Kidney tubule cell (primary cell): ENCODE data around the gene EID3.

Source experiments
- DNase-seq: peaks from one replicate; pipeline ENCODE4 v3.0.0-alpha.2; 2018; ENCODE audit warnings: low spot score

Gene EID3

GRCh38 chr12:104290320-104290719 is 13.2 kb upstream of the EID3 start:
- no peak for DNase-seq

GRCh38 chr12:104290855-104291254 is 12.7 kb upstream of the EID3 start:
- no peak for DNase-seq

GRCh38 chr12:104291867-104292524 is 11.5 kb upstream of the EID3 start:
- DNase-seq = no peak

- no peak for DNase-seq
Measured at GRCh38 chr12:104292872-104293794, 10.4 kb upstream of the EID3 start.

- peak; percentile 51 for DNase-seq
Measured at GRCh38 chr12:104294158-104294859, 9.2 kb upstream of the EID3 start.

GRCh38 chr12:104294927-104295668 is 8.4 kb upstream of the EID3 start:
- no peak for DNase-seq

GRCh38 chr12:104295954-104296353 is 7.6 kb upstream of the EID3 start:
- DNase-seq = no peak

GRCh38 chr12:104296718-104297117 is 6.8 kb upstream of the EID3 start:
- DNase-seq = no peak

- DNase-seq = no peak
Measured at GRCh38 chr12:104297477-104298113, 5.9 kb upstream of the EID3 start.

- DNase-seq = peak; percentile 17
Measured at GRCh38 chr12:104299842-104300481, 3.6 kb upstream of the EID3 start.

- no peak for DNase-seq
Measured at GRCh38 chr12:104304261-104305009, 896 bp downstream of the EID3 start.

GRCh38 chr12:104305349-104305748 is 1.8 kb downstream of the EID3 start:
- no peak for DNase-seq

- DNase-seq = no peak
Measured at GRCh38 chr12:104306376-104306775, 2.8 kb downstream of the EID3 start.

GRCh38 chr12:104306943-104307654 is 3.6 kb downstream of the EID3 start:
- peak; percentile 19 for DNase-seq

GRCh38 chr12:104307655-104308000 is 4.1 kb downstream of the EID3 start:
- DNase-seq = no peak

GRCh38 chr12:104309446-104309993 is 6.0 kb downstream of the EID3 start:
- DNase-seq = no peak

- no peak for DNase-seq
Measured at GRCh38 chr12:104310751-104311633, 7.5 kb downstream of the EID3 start.

GRCh38 chr12:104312202-104312601 is 8.7 kb downstream of the EID3 start:
- no peak for DNase-seq
